Type B pancreatic cell (in vitro differentiated cells): Measurements from ENCODE around the gene UPF2. TPM values are rescaled to one million over a fixed set of nuclear protein-coding genes. Genes with fewer than 3 reads are reported as not detected.
"Not testable (repeated sequence)": the region's sequence is repeated elsewhere in the genome, so short reads cannot be mapped to it uniquely, and the experiment has no call there.

ENCODE experiments used
- DNase-seq: peaks from one replicate; pipeline ENCODE4 v3.0.0; 2021; ENCODE audit warnings: mixed read lengths; ENCODE audit not compliant: unreplicated experiment; ENCODE audit errors: extremely low spot score
- H3K27ac Mint-ChIP-seq: 2 replicates; pipeline ENCODE4 v1.8.0; 2021; ENCODE audit warnings: mild to moderate bottlenecking, mixed read lengths
- H3K27me3 Mint-ChIP-seq: 2 replicates; pipeline ENCODE4 v1.8.0; 2021; ENCODE audit warnings: mixed read lengths
- H3K36me3 Mint-ChIP-seq: 2 replicates; pipeline ENCODE4 v1.8.0; 2021; ENCODE audit warnings: mixed read lengths
- H3K4me1 Mint-ChIP-seq: one replicate; pipeline ENCODE4 v1.8.0; 2021; ENCODE audit warnings: mixed read lengths; ENCODE audit not compliant: unreplicated experiment
- H3K4me3 Mint-ChIP-seq: 2 replicates; pipeline ENCODE4 v1.8.0; 2021; ENCODE audit warnings: mild to moderate bottlenecking, mixed read lengths
- H3K9me3 Mint-ChIP-seq: 2 replicates; pipeline ENCODE4 v1.8.0; 2021; ENCODE audit warnings: mixed read lengths
- CTCF ChIP-seq: fragments of 200-600 bp; sonication (generic); conservative IDR thresholded peaks from 2 replicates; pipeline ENCODE4 v1.5.0; 2021; ENCODE audit warnings: antibody characterized with exemption, mild to moderate bottlenecking
- total RNA-seq: library from RNA; stranded (reverse); gene quantifications from 2 replicates; pipeline ENCODE4 v1.2.1, GENCODE V29; 2021; ENCODE audit warnings: low replicate concordance

Gene UPF2
- total RNA-seq, 1 donor from 2014 or later, result 21.8 TPM

DNA sequence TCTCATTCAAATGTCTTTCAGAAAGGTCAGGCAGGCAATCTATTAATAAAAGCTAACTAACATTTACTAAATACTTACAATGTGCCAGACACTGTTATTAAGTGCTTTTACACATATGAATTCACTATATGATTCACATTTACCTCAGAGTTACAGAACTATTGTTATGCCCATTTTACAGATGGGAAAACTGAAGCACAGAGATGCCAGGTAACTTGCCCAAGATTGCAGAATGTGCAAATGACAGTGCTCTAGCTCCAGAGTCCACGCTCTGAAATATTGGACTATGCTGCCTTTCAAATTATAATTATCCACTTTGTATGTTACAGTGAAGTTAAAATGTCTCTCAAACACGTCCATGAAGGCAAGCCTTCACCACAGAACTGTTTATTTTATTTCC, 22.0 kb downstream of the UPF2 start:
- Mint-ChIP-seq H3K27ac (no peak overlapping the region), H3K4me1 (no peaks in the 10 kb centered on the region), H3K9me3 (no peaks in the 10 kb centered on the region), H3K27me3 (no peaks in the 10 kb centered on the region), H3K36me3 (peaks cover 3% of the 10 kb centered on the region), H3K4me3 (no peak overlapping the region)
- no peak for TF ChIP-seq CTCF
- no peak for DNase-seq

GRCh38 chr10:12019283-12019971, 23.2 kb downstream of the UPF2 start:
- TF ChIP-seq CTCF, result no peak
- no peaks in the 10 kb centered on the region for H3K9me3 Mint-ChIP-seq
- DNase-seq, result no peak
- no peaks in the 10 kb centered on the region for H3K4me1 Mint-ChIP-seq
- H3K27ac Mint-ChIP-seq, result no peak overlapping the region
- peaks cover 3% of the 10 kb centered on the region for H3K36me3 Mint-ChIP-seq
- no peak overlapping the region for H3K4me3 Mint-ChIP-seq
- no peaks in the 10 kb centered on the region for H3K27me3 Mint-ChIP-seq

- H3K9me3 Mint-ChIP-seq, result no peaks in the 10 kb centered on the region
- no peak overlapping the region for H3K4me3 Mint-ChIP-seq
- DNase-seq, result no peak
- H3K27me3 Mint-ChIP-seq, result no peaks in the 10 kb centered on the region
- TF ChIP-seq CTCF, result no peak
- H3K27ac Mint-ChIP-seq, result no peak overlapping the region
- no peaks in the 10 kb centered on the region for H3K4me1 Mint-ChIP-seq
- H3K36me3 Mint-ChIP-seq, result peaks cover 3% of the 10 kb centered on the region
These were observed 23.9 kb downstream of the UPF2 start for GRCh38 chr10:12018438-12019282.

DNA sequence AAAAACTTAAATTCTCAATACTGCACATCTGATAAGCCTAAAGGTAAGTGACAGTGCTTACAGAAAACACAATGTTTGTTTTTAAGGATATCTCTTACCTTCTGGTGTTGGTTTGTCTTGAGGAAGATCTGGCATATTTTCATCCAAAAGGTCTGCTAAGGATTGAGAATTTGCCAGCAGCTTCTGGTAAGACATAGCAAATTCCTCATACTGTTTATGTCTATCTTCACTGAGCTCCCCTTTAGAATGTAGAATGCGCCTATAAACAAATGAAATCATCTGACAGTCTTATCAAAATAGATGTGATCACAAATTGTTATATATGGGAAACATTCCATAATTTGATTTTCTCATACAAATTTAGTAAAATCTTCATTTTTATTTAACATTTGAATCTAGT, 28.7 kb downstream of the UPF2 start:
- Mint-ChIP-seq H3K27me3 (no peaks in the 10 kb centered on the region), H3K27ac (no peak overlapping the region), H3K4me1 (no peaks in the 10 kb centered on the region), H3K36me3 (peaks cover 19% of the 10 kb centered on the region), H3K4me3 (no peak overlapping the region), H3K9me3 (peaks cover 6% of the 10 kb centered on the region)
- TF ChIP-seq CTCF, result no peak
- no peak for DNase-seq

DNA sequence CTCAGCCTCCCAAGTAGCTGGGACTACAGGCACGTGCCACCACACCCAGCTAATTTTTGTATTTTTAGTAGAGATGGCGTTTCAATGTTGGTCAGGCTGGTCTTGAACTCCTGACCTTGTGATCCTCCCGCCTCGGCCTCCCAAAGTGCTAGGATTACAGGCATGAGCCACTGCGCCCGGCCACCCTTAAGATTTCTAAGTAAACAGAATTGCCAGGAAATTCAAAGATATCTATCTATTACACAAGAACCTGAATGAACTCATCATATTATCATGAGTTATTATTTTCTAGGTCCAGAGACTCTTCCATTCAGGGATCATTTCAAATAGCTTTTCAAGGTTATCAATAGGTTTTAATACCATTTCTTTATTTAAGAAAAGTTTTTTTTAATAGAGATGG, 29.2 kb downstream of the UPF2 start:
- not testable (repeated sequence) for H3K27ac Mint-ChIP-seq, H3K4me3 Mint-ChIP-seq, H3K27me3 Mint-ChIP-seq, H3K9me3 Mint-ChIP-seq, DNase-seq, H3K4me1 Mint-ChIP-seq
- H3K36me3 Mint-ChIP-seq, result peaks cover 23% of the 10 kb centered on the region

DNA sequence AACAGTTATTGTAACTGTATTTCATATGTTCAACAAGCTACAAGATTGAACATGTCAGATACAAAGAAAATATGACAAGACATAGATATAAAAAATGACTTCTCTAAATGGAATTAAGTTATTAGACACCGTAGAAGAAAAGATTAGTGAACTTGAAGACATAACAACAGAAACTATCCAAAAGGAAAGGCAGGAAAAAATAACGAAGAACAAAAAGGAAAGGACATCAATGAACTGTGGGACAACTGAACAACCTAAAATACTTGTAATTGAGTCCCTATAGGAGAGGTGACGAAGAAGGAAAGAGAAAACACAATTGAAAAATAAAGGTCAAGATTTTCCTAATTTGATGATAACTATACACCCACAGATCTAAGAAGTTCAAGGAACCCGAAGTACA, 32.3 kb downstream of the UPF2 start:
- TF ChIP-seq CTCF, result no peak
- Mint-ChIP-seq H3K9me3 (peaks cover 6% of the 10 kb centered on the region), H3K27ac (no peak overlapping the region), H3K4me3 (no peak overlapping the region), H3K27me3 (no peaks in the 10 kb centered on the region), H3K36me3 (peaks cover 27% of the 10 kb centered on the region), H3K4me1 (no peaks in the 10 kb centered on the region)
- no peak for DNase-seq

GRCh38 chr10:12008842-12009241, 33.8 kb downstream of the UPF2 start:
- not testable (repeated sequence) for H3K4me3 Mint-ChIP-seq, DNase-seq, H3K27me3 Mint-ChIP-seq, H3K9me3 Mint-ChIP-seq, H3K4me1 Mint-ChIP-seq, H3K27ac Mint-ChIP-seq
- peaks cover 41% of the 10 kb centered on the region for H3K36me3 Mint-ChIP-seq
